Mucosa of rectum (tissue), 2 donors: ENCODE measurements around the gene PTK7.
A peak's percentile ranks its signal among the peaks of the same experiment; 100 is the strongest.
"Not testable (repeated sequence)": the region's sequence is repeated elsewhere in the genome, so short reads cannot be mapped to it uniquely, and the experiment has no call there.

ENCODE experiments used
- H3K27ac ChIP-seq, 2 donors: one replicate each; pipeline ENCODE4 v1.7.0; 2013; ENCODE audit warnings: inconsistent platforms in 2 of 2, low read depth in 2 of 2, low read length in 2 of 2
- H3K27me3 ChIP-seq, 2 donors: one replicate each; pipeline ENCODE4 v1.7.0; 2013; ENCODE audit warnings: low read length in 2 of 2; ENCODE audit not compliant: control insufficient read depth in 2 of 2, insufficient read depth in 2 of 2
- H3K36me3 ChIP-seq, 2 donors: one replicate each; pipeline ENCODE4 v1.7.0; 2013; ENCODE audit warnings: low read length in 2 of 2; ENCODE audit not compliant: control insufficient read depth in 2 of 2, insufficient read depth in 2 of 2
- H3K4me1 ChIP-seq, 2 donors: one replicate each; pipeline ENCODE4 v1.7.0; 2013; ENCODE audit warnings: low read length in 2 of 2, mild to moderate bottlenecking in 1 of 2; ENCODE audit not compliant: control insufficient read depth in 2 of 2, insufficient read depth in 2 of 2
- H3K4me3 ChIP-seq, 2 donors: one replicate each; pipeline ENCODE4 v1.7.0; 2013; ENCODE audit warnings: low read length in 2 of 2
- H3K9ac ChIP-seq, 2 donors: one replicate each; pipeline ENCODE4 v1.7.0; 2013; ENCODE audit warnings: low read length in 2 of 2, low read depth in 1 of 2, mild to moderate bottlenecking in 1 of 2
- H3K9me3 ChIP-seq, 2 donors: one replicate each; pipeline ENCODE4 v1.7.0; 2013; ENCODE audit warnings: low read length in 2 of 2; ENCODE audit not compliant: control insufficient read depth in 2 of 2
- donor health status: healthy.
- donor health status: Normal muscosa, but diverticular disease.

The PTK7 gene

GRCh38 chr6:43038727-43039126 is 37.4 kb upstream of the PTK7 start:
- no peaks in the 10 kb centered on the region for H3K9me3 ChIP-seq
- H3K4me1 ChIP-seq = no peaks in the 10 kb centered on the region
- H3K4me3 ChIP-seq = no peak overlapping the region
- H3K27me3 ChIP-seq = no peaks in the 10 kb centered on the region
- H3K9ac ChIP-seq = no peak overlapping the region
- no peak overlapping the region for H3K27ac ChIP-seq
- peaks cover 54 to 58% of the 10 kb centered on the region in 2 donors for H3K36me3 ChIP-seq

GRCh38 chr6:43040542-43041257 is 35.4 kb upstream of the PTK7 start:
- Histone ChIP-seq H3K4me3 (no peak overlapping the region), H3K9ac (no peak overlapping the region), H3K27ac (no peak overlapping the region), H3K27me3 (no peaks in the 10 kb centered on the region), H3K36me3 (peaks cover 48 to 61% of the 10 kb centered on the region in 2 donors), H3K9me3 (no peaks in the 10 kb centered on the region), H3K4me1 (no peaks in the 10 kb centered on the region)

GRCh38 chr6:43041475-43041874 is 34.6 kb upstream of the PTK7 start:
- H3K4me3 ChIP-seq, H3K4me1 ChIP-seq, H3K27me3 ChIP-seq, H3K9me3 ChIP-seq, H3K27ac ChIP-seq, H3K9ac ChIP-seq: not testable (repeated sequence)
- peaks cover 48 to 65% of the 10 kb centered on the region in 2 donors for H3K36me3 ChIP-seq

GRCh38 chr6:43043310-43043709 is 32.8 kb upstream of the PTK7 start:
- Histone ChIP-seq H3K27ac (no peak overlapping the region), H3K27me3 (no peaks in the 10 kb centered on the region), H3K4me1 (no peaks in the 10 kb centered on the region), H3K36me3 (peaks cover 42 to 61% of the 10 kb centered on the region in 2 donors), H3K9me3 (no peaks in the 10 kb centered on the region), H3K4me3 (no peak overlapping the region), H3K9ac (no peak overlapping the region)

GRCh38 chr6:43045371-43045930 is 30.7 kb upstream of the PTK7 start:
- Histone ChIP-seq H3K36me3 (peaks cover 34 to 64% of the 10 kb centered on the region in 2 donors), H3K9ac (no peak overlapping the region), H3K27me3 (no peaks in the 10 kb centered on the region), H3K9me3 (no peaks in the 10 kb centered on the region), H3K4me3 (no peak overlapping the region), H3K4me1 (no peaks in the 10 kb centered on the region), H3K27ac (no peak overlapping the region)

GRCh38 chr6:43047998-43048397 is 28.1 kb upstream of the PTK7 start:
- Histone ChIP-seq H3K4me1 (peaks cover 4 to 9% of the 10 kb centered on the region in 2 donors), H3K36me3 (peaks cover 20 to 53% of the 10 kb centered on the region in 2 donors), H3K27me3 (no peaks in the 10 kb centered on the region), H3K27ac (no peak overlapping the region), H3K9ac (no peak overlapping the region), H3K4me3 (no peak overlapping the region), H3K9me3 (no peaks in the 10 kb centered on the region)

GRCh38 chr6:43050981-43051380 is 25.1 kb upstream of the PTK7 start:
- no peak overlapping the region for H3K9ac ChIP-seq
- H3K27ac ChIP-seq = no peak overlapping the region
- H3K36me3 ChIP-seq = peaks cover 17 to 40% of the 10 kb centered on the region in 2 donors
- H3K4me1 ChIP-seq = peaks cover 8 to 17% of the 10 kb centered on the region in 2 donors
- no peaks in the 10 kb centered on the region for H3K9me3 ChIP-seq
- H3K27me3 ChIP-seq = no peaks in the 10 kb centered on the region
- H3K4me3 ChIP-seq = no peak overlapping the region

- Histone ChIP-seq H3K27me3 (no peaks in the 10 kb centered on the region), H3K4me3 (peak overlapping the region; percentile 78 to 83), H3K9ac (no peak overlapping the region), H3K36me3 (peaks cover 13 to 34% of the 10 kb centered on the region in 2 donors), H3K27ac (peak overlapping the region; percentile 86 to 88), H3K9me3 (no peaks in the 10 kb centered on the region), H3K4me1 (peaks cover 8 to 17% of the 10 kb centered on the region in 2 donors)
Measured at GRCh38 chr6:43052225-43052841, 23.8 kb upstream of the PTK7 start.

- Histone ChIP-seq H3K4me1 (peaks cover 8 to 18% of the 10 kb centered on the region in 2 donors), H3K4me3 (peak overlapping the region; percentile 78 to 83), H3K9ac (peak overlapping the region; percentile 95 to 97), H3K36me3 (peaks cover 18 to 34% of the 10 kb centered on the region in 2 donors), H3K27ac (peak overlapping the region; percentile 86 to 88), H3K27me3 (no peaks in the 10 kb centered on the region), H3K9me3 (no peaks in the 10 kb centered on the region)
Measured at GRCh38 chr6:43052842-43053544, 23.1 kb upstream of the PTK7 start.
